ENCODE results near the gene KRT3.

DNA sequence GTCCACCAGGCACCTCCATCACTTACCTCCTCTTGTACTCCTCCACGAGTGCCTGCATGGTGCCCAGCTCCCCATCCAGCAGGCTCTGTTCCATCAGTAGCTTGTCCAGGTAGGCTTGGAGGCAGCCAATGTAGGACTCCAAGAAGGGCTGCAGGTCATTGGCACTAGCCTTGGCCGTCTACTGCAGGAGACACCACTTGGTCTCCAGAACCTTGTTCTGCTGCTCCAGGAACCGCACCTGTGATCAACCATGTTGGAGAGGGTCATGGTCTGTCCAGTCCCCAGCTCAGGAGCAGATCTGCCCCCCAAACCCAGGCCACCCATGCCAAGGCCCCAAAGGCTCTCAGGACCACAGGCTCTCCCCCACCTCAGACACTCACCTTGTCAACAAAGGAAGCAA, 42.6 kb downstream of the KRT3 start:
- TF ChIP-seq, protein P1, sequence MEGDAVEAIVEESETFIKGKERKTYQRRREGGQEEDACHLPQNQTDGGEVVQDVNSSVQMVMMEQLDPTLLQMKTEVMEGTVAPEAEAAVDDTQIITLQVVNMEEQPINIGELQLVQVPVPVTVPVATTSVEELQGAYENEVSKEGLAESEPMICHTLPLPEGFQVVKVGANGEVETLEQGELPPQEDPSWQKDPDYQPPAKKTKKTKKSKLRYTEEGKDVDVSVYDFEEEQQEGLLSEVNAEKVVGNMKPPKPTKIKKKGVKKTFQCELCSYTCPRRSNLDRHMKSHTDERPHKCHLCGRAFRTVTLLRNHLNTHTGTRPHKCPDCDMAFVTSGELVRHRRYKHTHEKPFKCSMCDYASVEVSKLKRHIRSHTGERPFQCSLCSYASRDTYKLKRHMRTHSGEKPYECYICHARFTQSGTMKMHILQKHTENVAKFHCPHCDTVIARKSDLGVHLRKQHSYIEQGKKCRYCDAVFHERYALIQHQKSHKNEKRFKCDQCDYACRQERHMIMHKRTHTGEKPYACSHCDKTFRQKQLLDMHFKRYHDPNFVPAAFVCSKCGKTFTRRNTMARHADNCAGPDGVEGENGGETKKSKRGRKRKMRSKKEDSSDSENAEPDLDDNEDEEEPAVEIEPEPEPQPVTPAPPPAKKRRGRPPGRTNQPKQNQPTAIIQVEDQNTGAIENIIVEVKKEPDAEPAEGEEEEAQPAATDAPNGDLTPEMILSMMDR (IDR thresholded peaks at IDR 0.05), result no peak
- TF ChIP-seq POLR2A (IDR thresholded peaks at IDR 0.05) (no peak), EP300 (IDR thresholded peaks at IDR 0.05) (no peak), POLR2AphosphoS5 (IDR thresholded peaks at IDR 0.05) (no peak)

Data from stomach (tissue), 4 donors.